GM21528 (cell line): Measurements from ENCODE around the gene GNMT.
"Not testable (repeated sequence)": the region's sequence is repeated elsewhere in the genome, so short reads cannot be mapped to it uniquely, and the experiment has no call there.

Experiments
- ATAC-seq: cut with Tn5 transposase; IDR thresholded peaks from one replicate; pipeline ENCODE4 v1.9.1; 2021; ENCODE audit warnings: mild to moderate bottlenecking, moderate library complexity; ENCODE audit not compliant: unreplicated experiment, low FRiP score

Gene GNMT

DNA sequence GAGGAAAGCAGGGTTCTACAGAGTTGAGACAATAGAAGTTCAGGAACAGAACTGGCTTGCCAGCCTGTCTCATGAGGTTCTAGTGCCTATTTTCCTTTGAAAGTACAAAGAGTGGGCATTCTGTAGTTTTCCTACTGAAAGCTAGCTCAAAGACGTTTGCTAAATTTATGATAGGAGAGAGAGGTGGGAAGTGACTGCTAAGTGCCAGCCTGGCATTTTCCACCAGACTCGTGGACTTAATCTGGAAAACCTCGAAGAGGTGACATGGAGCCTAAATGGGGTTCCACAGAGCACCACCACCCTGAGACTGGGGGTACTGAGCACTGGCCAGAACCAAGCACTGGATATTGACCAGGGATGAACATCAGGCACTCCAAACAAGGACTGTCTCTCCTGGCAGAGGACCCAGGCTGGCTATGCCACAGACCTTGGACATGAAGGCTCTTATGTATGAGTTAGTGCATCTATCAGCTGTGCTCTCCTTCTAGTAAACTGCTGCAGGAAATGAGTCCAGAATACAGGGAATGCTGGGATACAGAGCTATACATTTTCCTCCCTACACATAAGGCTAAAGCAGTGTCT is 11.3 kb downstream of the GNMT start:
- ATAC-seq = no peak

GRCh38 chr6:42973926-42974325 is 13.4 kb downstream of the GNMT start:
- ATAC-seq = no peak

DNA sequence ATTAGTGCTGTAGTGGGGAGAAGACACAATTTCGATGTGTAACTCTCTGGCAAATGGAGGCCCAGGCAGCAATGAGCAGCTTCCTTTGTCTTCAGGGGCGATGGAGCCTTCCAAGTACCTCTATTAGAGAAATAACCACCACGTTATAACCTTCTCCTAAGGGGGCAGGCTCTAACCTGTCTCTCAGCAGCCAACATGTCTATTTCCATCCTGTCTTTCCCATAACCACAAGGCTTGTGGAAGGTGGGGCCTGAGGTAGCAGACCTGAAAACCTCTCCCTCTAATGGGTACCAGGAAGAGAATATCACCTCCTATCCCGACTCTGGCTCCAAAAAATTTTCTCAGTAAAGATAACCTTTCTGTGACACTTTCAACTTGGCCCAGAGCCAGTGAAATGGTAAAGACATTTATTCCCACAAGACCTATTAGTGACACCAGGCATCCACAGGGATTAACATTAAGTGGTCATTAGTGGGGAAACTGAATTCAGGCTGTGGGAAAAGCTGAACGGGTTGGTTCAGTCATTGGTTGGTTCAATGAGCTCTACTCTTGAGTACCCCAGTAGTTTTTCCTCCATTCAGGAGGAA is 14.5 kb downstream of the GNMT start:
- ATAC-seq = no peak

DNA sequence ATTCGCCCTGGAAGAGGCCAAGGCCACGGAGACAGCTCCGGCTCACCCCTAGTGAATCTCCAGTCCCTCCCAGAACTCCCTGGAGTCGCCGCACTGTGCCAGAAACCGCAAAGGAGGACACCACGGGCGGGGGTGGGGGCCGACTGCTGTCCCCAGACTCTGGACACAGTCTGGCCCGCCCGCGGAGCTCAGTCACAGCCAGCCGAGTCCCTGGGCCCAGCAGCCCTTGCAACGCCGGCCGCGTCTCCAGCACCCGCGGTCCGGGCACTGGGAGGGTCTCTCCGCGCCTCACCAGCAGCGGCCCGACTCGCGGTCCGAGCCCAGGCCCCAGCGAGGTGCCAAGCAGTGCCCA is 17.9 kb downstream of the GNMT start:
- ATAC-seq = peak; percentile 41

DNA sequence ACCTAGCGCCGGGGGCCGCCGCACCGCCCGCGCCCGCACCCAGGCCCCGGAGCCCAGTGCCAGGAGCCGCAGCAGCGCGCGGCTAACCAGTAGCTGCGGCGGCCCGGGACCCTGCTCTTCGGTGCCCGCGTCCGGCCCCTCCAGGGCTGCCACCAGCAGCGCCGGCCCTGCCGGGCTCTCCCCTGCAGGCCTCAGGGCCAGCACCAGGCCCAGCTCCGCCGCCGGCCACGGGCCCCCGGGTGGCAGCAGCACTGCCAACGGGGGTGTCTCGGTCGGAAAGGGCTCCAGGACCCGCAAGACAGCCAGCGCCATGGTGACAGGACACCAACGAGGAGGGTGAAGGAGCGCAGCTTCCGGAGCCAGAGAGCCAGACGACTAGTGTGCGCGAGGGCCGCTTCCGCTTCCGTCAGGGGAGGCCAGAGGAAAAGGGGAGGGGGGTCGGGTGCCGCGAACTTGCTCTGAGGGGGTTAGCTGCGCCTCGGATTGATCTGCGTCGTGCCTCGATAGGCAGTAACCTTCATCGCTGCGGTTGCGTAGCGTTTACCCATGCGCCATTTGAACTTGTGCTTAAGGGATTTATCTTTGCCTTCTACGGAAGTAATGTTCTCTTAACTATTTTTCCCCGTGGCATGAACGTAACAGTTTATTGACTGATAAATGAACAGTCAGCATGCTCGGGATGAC is 18.4 kb downstream of the GNMT start, which contains the start of gene PEX6:
Gene PEX6, minus strand, starts transcription at position 343 of the 684 bp plus-strand sequence. Its CDS starts 31 bp downstream, at position 312.
- peak; percentile 88 for ATAC-seq

DNA sequence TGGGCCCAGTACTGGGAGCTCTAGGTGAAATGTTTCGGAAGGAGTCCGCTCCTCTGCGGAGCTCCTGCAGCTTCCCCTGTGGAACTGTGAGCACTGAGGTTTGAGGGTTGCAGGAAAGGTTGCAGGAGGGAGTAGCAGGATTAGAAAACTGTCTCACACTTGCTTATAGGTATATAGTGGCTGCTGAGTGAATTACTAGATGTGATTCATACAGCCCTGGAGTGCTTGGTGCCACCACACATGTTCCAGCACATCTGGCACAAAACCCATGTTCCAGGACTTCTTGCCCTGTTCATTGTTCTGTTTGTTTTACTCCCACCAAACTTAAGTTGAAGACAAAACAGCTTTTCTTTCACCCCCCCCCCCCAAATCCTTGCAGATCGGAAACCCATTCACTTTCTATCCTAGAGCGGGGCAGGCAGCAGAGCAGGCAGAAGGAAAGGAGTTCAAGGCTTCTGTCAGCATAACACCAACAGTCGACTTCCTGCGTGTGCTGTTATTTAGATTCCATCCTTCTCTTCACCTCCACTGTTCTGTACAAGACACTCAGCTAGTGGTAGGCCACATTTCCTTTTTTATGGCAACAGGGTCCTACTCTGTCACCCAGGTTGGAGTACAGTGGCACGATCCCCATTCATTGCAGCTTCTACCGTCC is 19.1 kb downstream of the GNMT start:
- ATAC-seq = peak; percentile 6

- ATAC-seq = no peak
Measured at GRCh38 chr6:42981836-42982235, 21.3 kb downstream of the GNMT start.

- ATAC-seq = peak; percentile 93
Measured at GRCh38 chr6:42984001-42984923, 23.7 kb downstream of the GNMT start, which contains the start of gene PPP2R5D. Gene PPP2R5D, plus strand, starts transcription at chr6:42984570. Its CDS starts 108 bp downstream, at chr6:42984678.

DNA sequence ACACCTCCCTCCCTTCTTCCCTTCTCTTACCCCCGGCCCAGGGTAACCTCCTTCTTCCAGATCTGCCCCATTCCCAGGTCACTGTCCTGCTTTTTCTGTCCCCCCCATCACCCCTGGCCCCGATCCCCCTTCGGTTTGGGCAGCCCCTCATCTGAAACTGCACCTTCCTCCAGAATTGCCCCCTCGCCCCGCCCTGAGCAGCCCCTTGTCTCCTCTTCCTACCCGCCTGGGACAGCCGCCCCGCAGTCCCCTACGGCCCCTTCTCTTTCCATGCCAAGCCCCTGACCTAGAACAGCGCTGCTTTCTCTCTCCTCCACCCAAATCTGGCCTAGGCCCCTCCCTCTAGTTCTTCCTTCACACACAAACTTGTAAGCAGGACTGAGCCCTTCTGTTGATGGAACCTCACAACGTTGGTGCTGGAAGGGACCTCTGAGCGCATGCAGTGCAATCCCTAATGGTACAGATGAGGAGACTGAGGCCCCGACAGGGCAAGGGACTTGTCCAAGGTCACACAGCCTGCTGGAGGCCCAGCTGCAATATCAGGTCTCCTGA is 24.4 kb downstream of the GNMT start:
- no peak for ATAC-seq

GRCh38 chr6:42987533-42988451 is 27.2 kb downstream of the GNMT start:
- no peak for ATAC-seq

- no peak for ATAC-seq
Measured at GRCh38 chr6:42988486-42989020, 28.0 kb downstream of the GNMT start.

- no peak for ATAC-seq
Measured at GRCh38 chr6:42989923-42990322, 29.4 kb downstream of the GNMT start.

DNA sequence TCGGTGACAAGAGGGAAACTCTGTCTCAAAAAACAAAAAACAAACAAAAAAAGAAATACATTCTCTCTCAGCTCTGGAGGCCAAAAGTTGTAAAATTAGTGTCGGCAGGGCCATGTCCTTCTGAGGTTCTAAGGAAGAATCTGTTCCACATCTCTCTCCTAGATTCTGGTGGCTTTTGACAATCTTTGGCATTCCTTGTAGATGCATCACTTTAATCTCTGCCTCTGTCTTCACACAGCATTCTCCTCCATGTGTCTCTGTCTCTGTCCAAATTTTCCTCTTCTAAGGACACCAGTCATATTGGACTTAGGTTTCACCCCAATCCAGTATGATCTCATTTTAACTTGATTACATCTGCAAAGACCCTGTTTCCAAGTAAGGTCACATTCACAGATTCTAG is 32.9 kb downstream of the GNMT start:
- ATAC-seq = no peak

- ATAC-seq = no peak
Measured at GRCh38 chr6:42996513-42996912, 36.0 kb downstream of the GNMT start.

DNA sequence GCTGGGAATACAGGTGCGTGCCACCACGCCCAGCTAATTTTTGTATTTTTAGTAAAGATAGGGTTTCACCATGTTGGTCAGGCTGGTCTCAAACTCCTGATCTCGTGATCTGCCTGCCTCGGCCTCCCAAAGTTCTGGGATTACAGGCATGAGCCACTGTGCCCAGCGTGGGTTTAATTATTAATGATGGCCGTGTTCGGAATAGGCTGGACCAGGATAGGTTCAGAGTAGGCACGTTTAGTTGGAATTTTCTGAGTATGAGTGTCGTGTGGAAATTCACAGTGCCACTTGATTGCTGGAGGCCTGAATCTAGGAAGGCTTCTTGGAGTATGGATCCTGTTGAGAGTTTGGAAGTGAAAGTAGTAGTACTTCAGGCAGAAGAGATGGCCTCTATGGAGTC is 37.7 kb downstream of the GNMT start:
- not testable (repeated sequence) for ATAC-seq

DNA sequence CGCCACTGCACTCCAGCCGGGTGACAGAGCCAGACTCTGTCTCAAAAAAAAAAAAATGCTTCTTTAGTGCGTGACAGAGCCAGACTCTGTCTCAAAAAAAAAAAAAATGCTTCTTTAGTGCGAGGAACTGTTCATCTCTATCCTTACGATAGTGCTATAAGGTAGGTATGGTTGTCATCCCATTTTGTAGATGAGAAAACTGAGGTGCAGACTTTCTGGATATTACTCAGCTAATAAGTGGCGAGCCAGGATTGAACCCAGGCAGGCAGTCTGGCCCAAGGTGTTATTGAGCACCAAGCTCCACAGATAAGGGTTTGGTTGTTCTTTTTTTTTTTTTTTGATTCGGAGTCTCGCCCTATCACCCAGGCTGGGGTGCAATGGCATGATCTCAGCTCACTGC is 41.3 kb downstream of the GNMT start:
- no peak for ATAC-seq

- no peak for ATAC-seq
Measured at GRCh38 chr6:43005844-43006243, 45.3 kb downstream of the GNMT start.

DNA sequence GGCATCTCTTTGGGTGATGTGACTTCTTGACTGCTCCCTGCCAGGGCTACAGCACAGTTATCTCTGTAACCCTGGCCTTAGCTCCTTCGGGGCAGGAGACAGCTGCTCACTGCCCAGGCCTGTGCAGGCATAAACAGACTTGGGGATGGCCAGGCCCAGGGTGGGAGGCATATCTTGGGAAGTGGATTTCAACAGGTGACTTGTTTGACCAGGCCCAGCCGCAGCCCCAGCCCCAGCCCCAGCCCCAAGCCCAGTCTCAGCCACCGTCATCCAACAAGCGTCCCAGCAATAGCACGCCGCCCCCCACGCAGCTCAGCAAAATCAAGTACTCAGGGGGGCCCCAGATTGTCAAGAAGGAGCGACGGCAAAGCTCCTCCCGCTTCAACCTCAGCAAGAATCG is 45.7 kb downstream of the GNMT start:
- ATAC-seq = no peak

DNA sequence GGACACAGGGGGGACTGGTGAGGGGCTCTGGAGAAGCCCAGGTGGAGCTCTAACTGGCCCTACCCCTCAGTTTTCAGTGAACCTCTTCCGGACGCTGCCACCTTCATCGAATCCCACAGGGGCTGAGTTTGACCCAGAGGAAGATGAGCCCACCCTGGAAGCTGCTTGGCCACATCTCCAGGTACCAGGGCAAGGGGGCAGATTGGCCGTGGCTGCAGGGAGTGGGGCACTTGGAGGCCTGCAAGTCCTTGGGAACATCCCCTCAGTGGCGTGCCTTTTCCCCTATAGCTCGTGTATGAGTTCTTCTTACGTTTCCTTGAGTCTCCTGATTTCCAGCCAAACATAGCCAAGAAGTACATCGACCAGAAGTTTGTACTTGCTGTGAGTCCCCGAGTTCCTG is 46.6 kb downstream of the GNMT start:
- no peak for ATAC-seq
